Epithelial cell of proximal tubule (primary cell): Measurements from ENCODE around the gene PTPRT. TPM values are rescaled to one million over a fixed set of nuclear protein-coding genes. Genes with fewer than 3 reads are reported as not detected.

Experiments used
- DNase-seq: peaks from one replicate; pipeline ENCODE4 v3.0.0-alpha.2; 2011; ENCODE audit warnings: low read depth
- H3K4me3 ChIP-seq: 2 replicates; pipeline ENCODE4 v1.5.1; 2011; ENCODE audit warnings: low read depth, mild to moderate bottlenecking, low read length
- total RNA-seq: library from RNA; depleted of rRNA; stranded (reverse); fragments of >200 nt; gene quantifications from 2 replicates; pipeline ENCODE4 v1.2.3, GENCODE V29; 2015
- TF ChIP-seq, protein P1 (sequence below): conservative IDR thresholded peaks from 2 replicates; pipeline ENCODE4 v1.5.1; 2012; ENCODE audit warnings: low read depth, mild to moderate bottlenecking, low read length

PTPRT gene
- total RNA-seq, 1 donor from 2014 or later: not detected

GRCh38 chr20:42041000-42041565, 1148.6 kb downstream of the PTPRT start:
- no peak overlapping the region for H3K4me3 ChIP-seq
- TF ChIP-seq, protein P1, sequence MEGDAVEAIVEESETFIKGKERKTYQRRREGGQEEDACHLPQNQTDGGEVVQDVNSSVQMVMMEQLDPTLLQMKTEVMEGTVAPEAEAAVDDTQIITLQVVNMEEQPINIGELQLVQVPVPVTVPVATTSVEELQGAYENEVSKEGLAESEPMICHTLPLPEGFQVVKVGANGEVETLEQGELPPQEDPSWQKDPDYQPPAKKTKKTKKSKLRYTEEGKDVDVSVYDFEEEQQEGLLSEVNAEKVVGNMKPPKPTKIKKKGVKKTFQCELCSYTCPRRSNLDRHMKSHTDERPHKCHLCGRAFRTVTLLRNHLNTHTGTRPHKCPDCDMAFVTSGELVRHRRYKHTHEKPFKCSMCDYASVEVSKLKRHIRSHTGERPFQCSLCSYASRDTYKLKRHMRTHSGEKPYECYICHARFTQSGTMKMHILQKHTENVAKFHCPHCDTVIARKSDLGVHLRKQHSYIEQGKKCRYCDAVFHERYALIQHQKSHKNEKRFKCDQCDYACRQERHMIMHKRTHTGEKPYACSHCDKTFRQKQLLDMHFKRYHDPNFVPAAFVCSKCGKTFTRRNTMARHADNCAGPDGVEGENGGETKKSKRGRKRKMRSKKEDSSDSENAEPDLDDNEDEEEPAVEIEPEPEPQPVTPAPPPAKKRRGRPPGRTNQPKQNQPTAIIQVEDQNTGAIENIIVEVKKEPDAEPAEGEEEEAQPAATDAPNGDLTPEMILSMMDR: no peak
- no peak for DNase-seq

- H3K4me3 ChIP-seq: no peak overlapping the region
- TF ChIP-seq, protein P1: no peak
- no peak for DNase-seq
These were observed 1161.9 kb downstream of the PTPRT start for GRCh38 chr20:42027746-42028268.

DNA sequence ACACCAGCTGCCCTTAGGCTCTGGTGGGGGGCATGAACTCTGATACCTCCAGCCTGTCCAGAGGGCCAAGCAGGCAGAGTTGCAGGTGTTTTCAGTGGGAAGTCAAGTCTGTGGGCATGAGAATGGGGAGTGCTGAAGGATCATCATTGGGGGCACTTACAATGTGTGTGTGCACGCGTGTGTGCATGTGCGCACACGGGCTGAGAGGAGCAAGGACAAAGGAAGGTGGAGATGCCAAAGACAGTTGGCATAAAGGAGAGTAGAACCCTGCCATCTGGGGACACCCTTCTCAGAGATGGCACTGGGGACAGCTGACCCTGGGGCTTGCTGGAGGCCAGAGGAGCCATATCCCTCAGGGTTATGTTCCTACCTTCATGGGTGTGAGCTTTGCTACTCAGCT, 1163.1 kb downstream of the PTPRT start:
- TF ChIP-seq, protein P1: no peak
- DNase-seq: no peak
- no peak overlapping the region for H3K4me3 ChIP-seq

- H3K4me3 ChIP-seq: no peak overlapping the region
- TF ChIP-seq, protein P1: no peak
- no peak for DNase-seq
These were observed 1165.1 kb downstream of the PTPRT start for GRCh38 chr20:42024653-42025052.
